Breast epithelium (tissue), 3 donors: ENCODE measurements around the gene CD4.

Experiments used
- CTCF ChIP-seq, 3 donors: fragments of 450-650 bp; IDR thresholded peaks; one replicate each; pipeline ENCODE4 v1.5.1; 2016 to 2017; ENCODE audit warnings: antibody characterized with exemption in 3 of 3, mild to moderate bottlenecking in 3 of 3, moderate library complexity in 3 of 3
- POLR2A ChIP-seq: fragments of 450-650 bp; IDR thresholded peaks from one replicate; pipeline ENCODE4 v1.6.1; 2016; ENCODE audit warnings: antibody characterized with exemption, mild to moderate bottlenecking, moderate library complexity
- POLR2AphosphoS5 ChIP-seq, 3 donors: sonication (generic); formaldehyde crosslinking; IDR thresholded peaks; one replicate each; pipeline ENCODE4 v1.6.1; 2017; ENCODE audit warnings: antibody characterized with exemption in 3 of 3

DNA sequence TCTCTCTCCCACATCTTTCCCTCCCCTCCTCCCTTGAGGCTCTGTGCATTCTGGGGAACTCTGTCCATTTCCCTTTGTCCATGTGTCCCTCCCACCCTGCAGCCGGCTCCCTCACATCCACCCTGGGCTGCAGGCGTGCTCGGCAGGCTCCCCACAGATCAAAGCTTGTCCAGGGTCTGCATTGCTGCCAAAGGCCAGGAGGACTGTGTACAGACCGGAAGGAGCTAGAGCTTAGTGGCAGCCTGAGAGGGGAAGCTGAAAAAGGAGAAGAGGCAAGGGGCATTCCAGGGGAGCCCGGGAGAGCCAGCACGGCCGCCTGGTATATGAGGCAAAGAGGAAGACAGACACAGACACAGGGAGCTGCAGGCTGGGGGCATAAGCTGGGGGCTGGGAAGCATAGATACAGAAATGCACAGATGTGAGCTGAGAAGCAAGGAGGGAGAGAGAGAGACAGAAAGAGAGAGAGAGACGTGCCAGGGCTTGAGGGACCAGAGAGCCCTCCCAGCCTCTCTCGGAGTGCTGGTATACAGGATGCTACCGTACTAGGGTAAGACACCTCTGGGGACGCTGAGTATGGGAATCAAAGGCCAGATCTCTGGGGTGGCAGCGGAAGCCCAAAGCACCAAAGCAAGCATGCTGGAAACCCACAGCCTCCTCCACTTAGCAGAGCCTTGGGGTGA lies 3.3 kb downstream of the CD4 start:
- TF ChIP-seq CTCF (IDR thresholded peaks at IDR 0.05) (no peak), POLR2AphosphoS5 (IDR thresholded peaks at IDR 0.05) (no peak), POLR2A (no peak)
